A673 (cell line): ENCODE results near the gene NEUROD2. TPM values are rescaled to one million over a fixed set of nuclear protein-coding genes. Genes with fewer than 3 reads are reported as not detected.

Source experiments
- BruUV-seq: library from RNA; stranded (reverse); fragments of 400-500 nt; replicated peaks from 2 replicates; lab custom pipeline; 2021; lab: Mats Ljungman, UMichigan
- CTCF ChIA-PET: fragments of 300-600 bp; sonication (Branson Sonifier 250); formaldehyde crosslinking; loops from one replicate; lab custom pipeline; 2022; ENCODE audit warnings: antibody characterized with exemption; lab: Charles Lee
- POLR2A ChIA-PET: fragments of 300-600 bp; sonication (Branson Sonifier 250); formaldehyde crosslinking; loops from one replicate; lab custom pipeline; 2022; ENCODE audit warnings: antibody characterized with exemption; ENCODE audit not compliant: low non-redundant PET; lab: Charles Lee
- DNase-seq: peaks from one replicate; pipeline ENCODE4 v3.0.0-alpha.2; 2015; ENCODE audit warnings: low spot score
- H3K27ac ChIP-seq: fragments of 200-600 bp; sonication (generic); 2 replicates; pipeline ENCODE4 v1.5.1; 2016; ENCODE audit warnings: mixed run types, low read depth, mild to moderate bottlenecking, mixed read lengths, antibody characterized with exemption, low read length; ENCODE audit not compliant: poor library complexity, severe bottlenecking
- H3K27me3 ChIP-seq: fragments of 200-600 bp; sonication (generic); replicated peaks from 2 replicates; pipeline ENCODE4 v1.6.1; 2017; ENCODE audit warnings: mixed run types, low read depth, mild to moderate bottlenecking, mixed read lengths, antibody characterized with exemption, low read length; ENCODE audit not compliant: insufficient read depth, poor library complexity
- H3K36me3 ChIP-seq: fragments of 200-600 bp; sonication (generic); 2 replicates; pipeline ENCODE4 v1.6.1; 2016; ENCODE audit warnings: mixed run types, mild to moderate bottlenecking, mixed read lengths, antibody characterized with exemption, low read length; ENCODE audit not compliant: insufficient read depth, poor library complexity, severe bottlenecking
- H3K4me1 ChIP-seq: fragments of 200-600 bp; sonication (generic); 2 replicates; pipeline ENCODE4 v1.6.1; 2017; ENCODE audit warnings: mixed run types, mild to moderate bottlenecking, mixed read lengths, antibody characterized with exemption, low read length; ENCODE audit not compliant: insufficient read depth, poor library complexity, severe bottlenecking
- H3K4me3 ChIP-seq: fragments of 200-600 bp; sonication (generic); 2 replicates; pipeline ENCODE4 v1.5.1; 2016; ENCODE audit warnings: low read depth, mixed run types, mild to moderate bottlenecking, mixed read lengths, low read length; ENCODE audit not compliant: poor library complexity, severe bottlenecking
- H3K9me3 ChIP-seq: fragments of 200-600 bp; sonication (generic); 2 replicates; pipeline ENCODE4 v1.6.1; 2016; ENCODE audit warnings: mixed run types, low read depth, mild to moderate bottlenecking, mixed read lengths, antibody characterized with exemption, low read length; ENCODE audit not compliant: poor library complexity, severe bottlenecking
- CTCF ChIP-seq: fragments of 300-800, 200-600 bp; sonication (generic); conservative IDR thresholded peaks from 2 replicates; pipeline ENCODE4 v1.5.1; 2017; ENCODE audit warnings: low read depth, mild to moderate bottlenecking, antibody characterized with exemption, low read length, moderate library complexity, mixed read lengths
- EZH2 ChIP-seq: fragments of 200-600 bp; sonication (generic); IDR thresholded peaks from 2 replicates; pipeline ENCODE4 v1.6.1; 2017; ENCODE audit warnings: borderline replicate concordance, low read depth, mild to moderate bottlenecking, mixed read lengths, antibody characterized with exemption, low read length; ENCODE audit not compliant: poor library complexity, severe bottlenecking
- intact Hi-C: fragments of 100-400 bp; cut with micrococcal nuclease; formaldehyde crosslinking; loops from one replicate; pipeline ENCODE4 v1.10.0; 2022; ENCODE audit not compliant: unreplicated experiment
- total RNA-seq: library from RNA; stranded (reverse); gene quantifications from 2 replicates; pipeline ENCODE4 v1.2.3, GENCODE V29; 2021

The NEUROD2 gene
- total RNA-seq, 1 experiment from 2014 or later, result not detected

- intact Hi-C loops, result no loop called here
- H3K4me3 ChIP-seq, result no peak overlapping the region
- CTCF ChIA-PET, result interaction anchor here (0.7 kb wide), 1 partner anchor 42 kb away, joined by 3 read pairs; no protein-coding TSS in a partner anchor
These were observed 5.3 kb upstream of the NEUROD2 start for GRCh38 chr17:39612935-39613464.

GRCh38 chr17:39612291-39612894 is 4.7 kb upstream of the NEUROD2 start:
- intact Hi-C loops, result no loop called here
- POLR2A ChIA-PET, result no interaction called here
- Histone ChIP-seq H3K4me3 (no peak overlapping the region), H3K36me3 (no peaks in the 10 kb centered on the region), H3K9me3 (no peaks in the 10 kb centered on the region), H3K4me1 (no peaks in the 10 kb centered on the region), H3K27me3 (peaks cover 2% of the 10 kb centered on the region), H3K27ac (no peak overlapping the region)
- CTCF ChIA-PET, result no interaction called here
- no peak for DNase-seq
- BruUV-seq, result no TSS peak
- TF ChIP-seq EZH2 (no peak), CTCF (no peak)

More at GRCh38 chr17:39612935-39613464, 5.3 kb upstream of the NEUROD2 start:
- POLR2A ChIA-PET, result no interaction called here
- Histone ChIP-seq H3K9me3 (no peaks in the 10 kb centered on the region), H3K27ac (no peak overlapping the region), H3K4me1 (no peaks in the 10 kb centered on the region), H3K27me3 (no peaks in the 10 kb centered on the region), H3K36me3 (no peaks in the 10 kb centered on the region)
- no TSS peak for BruUV-seq
- no peak for TF ChIP-seq EZH2
- no peak for TF ChIP-seq CTCF
- no peak for DNase-seq

- no TSS peak for BruUV-seq
- intact Hi-C loops, result no loop called here
- peaks cover 11% of the 10 kb centered on the region for H3K27me3 ChIP-seq
- ChIA-PET CTCF (no interaction called here), POLR2A (interaction anchor here (0.7 kb wide), 1 partner anchor 17 kb away, joined by 3 read pairs; no protein-coding TSS in a partner anchor)
- H3K36me3 ChIP-seq, result no peaks in the 10 kb centered on the region
- no peaks in the 10 kb centered on the region for H3K9me3 ChIP-seq
- no peak for DNase-seq
- H3K27ac ChIP-seq, result no peak overlapping the region
- TF ChIP-seq EZH2 (no peak), CTCF (no peak)
- no peak overlapping the region for H3K4me3 ChIP-seq
- H3K4me1 ChIP-seq, result no peaks in the 10 kb centered on the region
These were observed 3.8 kb upstream of the NEUROD2 start for GRCh38 chr17:39611401-39612112.
